GM12878 (cell line): ENCODE data around the gene DUSP15. TPM values are rescaled to one million over a fixed set of nuclear protein-coding genes. Genes with fewer than 3 reads are reported as not detected.

ENCODE experiments used
- ATAC-seq: fragments of 200-7000 bp; cut with Tn5 transposase; 3 replicates; pipeline ENCODE4 v1.9.1; 2020; ENCODE audit warnings: mild to moderate bottlenecking, moderate library complexity
- BruUV-seq: library from RNA; stranded (reverse); fragments of 400-500 nt; replicated peaks from 2 replicates; lab custom pipeline; 2021; lab: Mats Ljungman, UMichigan
- CTCF ChIA-PET: fragments of 300-600 bp; sonication (Branson Sonifier 250); formaldehyde crosslinking; extraction: SDS; loops from one replicate; lab custom pipeline; 2021; ENCODE audit warnings: inconsistent platforms; lab: Yijun Ruan, JAX
- POLR2A ChIA-PET: fragments of 350-600 bp; formaldehyde crosslinking; extraction: SDS; loops from one replicate; lab custom pipeline; 2021; ENCODE audit warnings: inconsistent platforms; lab: Charles Lee
- RAD21 ChIA-PET: fragments of 300-600 bp; sonication (Branson Sonifier 250); formaldehyde crosslinking; loops from one replicate; lab custom pipeline; 2023; ENCODE audit warnings: antibody characterized with exemption; ENCODE audit not compliant: unreplicated experiment; lab: Charles Lee
- SMC1A ChIA-PET: fragments of 300-600 bp; sonication (Branson Sonifier 250); formaldehyde crosslinking; loops from one replicate; lab custom pipeline; 2023; ENCODE audit not compliant: unreplicated experiment, uncharacterized antibody; lab: Charles Lee
- DNase-seq: peaks from one replicate; pipeline ENCODE4 v3.0.0-alpha.2; 2011; ENCODE audit warnings: low read depth, low spot score
- FAIRE-seq: peaks from 3 replicates; lab custom pipeline; 2011; peaks lifted over from hg19 to GRCh38; lab: Jason Lieb, UNC
- H2AFZ ChIP-seq: 2 replicates; pipeline ENCODE4 v1.6.0; 2011; ENCODE audit warnings: low read depth, low read length, control low read depth; ENCODE audit not compliant: control insufficient read depth
- H3K27ac ChIP-seq: 2 replicates; pipeline ENCODE4 v1.5.1; 2011; ENCODE audit warnings: control low read depth; ENCODE audit not compliant: control insufficient read depth, insufficient read depth
- H3K27me3 ChIP-seq, 2 experiments: replicated peaks in 1 of 2; 2 replicates each; pipeline versions ENCODE4 v1.6.0 to v1.6.1; 2011; ENCODE audit warnings: low read length in 1 of 2; ENCODE audit not compliant: control insufficient read depth in 2 of 2, insufficient read depth in 2 of 2
- H3K36me3 ChIP-seq, 2 experiments: 2 replicates each; pipeline ENCODE4 v1.5.1; 2011; ENCODE audit warnings: low read length in 1 of 2; ENCODE audit not compliant: control insufficient read depth in 2 of 2, insufficient read depth in 2 of 2
- H3K4me1 ChIP-seq: 2 replicates; pipeline ENCODE4 v1.6.1; 2011; ENCODE audit warnings: mild to moderate bottlenecking, low read length, moderate library complexity, mixed read lengths; ENCODE audit not compliant: control insufficient read depth, insufficient read depth
- H3K4me2 ChIP-seq: 2 replicates; pipeline ENCODE4 v1.6.0; 2011; ENCODE audit warnings: control low read depth; ENCODE audit not compliant: control insufficient read depth, insufficient read depth
- H3K4me3 ChIP-seq: fragments of 200-600 bp; sonication (generic); 2 replicates; pipeline ENCODE4 v1.5.1; 2016
- H3K79me2 ChIP-seq: 2 replicates; pipeline ENCODE4 v1.6.0; 2011; ENCODE audit warnings: low read length; ENCODE audit not compliant: control insufficient read depth, insufficient read depth
- H3K9ac ChIP-seq: 2 replicates; pipeline ENCODE4 v1.8.0; 2011; ENCODE audit warnings: low read length, control low read depth, mixed read lengths; ENCODE audit not compliant: control insufficient read depth, insufficient read depth
- H3K9me3 ChIP-seq: replicated peaks from 3 replicates; pipeline ENCODE4 v1.5.1; 2011; ENCODE audit warnings: mild to moderate bottlenecking, low read length; ENCODE audit not compliant: control insufficient read depth, insufficient read depth
- H4K20me1 ChIP-seq: 2 replicates; pipeline ENCODE4 v1.6.0; 2011; ENCODE audit not compliant: control insufficient read depth, insufficient read depth
- BMI1 ChIP-seq: fragments of 450-650 bp; IDR thresholded peaks from 2 replicates; pipeline ENCODE4 v1.6.1; 2016; ENCODE audit warnings: mild to moderate bottlenecking, moderate library complexity, borderline replicate concordance
- EGR1 ChIP-seq, 2 experiments: IDR thresholded peaks; 1 replicate in 1 of 2; 2 replicates in 1 of 2; pipeline ENCODE4 v1.6.1; 2011 to 2012; ENCODE audit warnings: low read depth in 2 of 2, low read length in 2 of 2, borderline replicate concordance in 1 of 2, mild to moderate bottlenecking in 1 of 2, moderate library complexity in 1 of 2
- GABPA ChIP-seq: IDR thresholded peaks from 2 replicates; pipeline ENCODE4 v1.6.1; 2014; ENCODE audit warnings: antibody characterized with exemption, low read depth, mild to moderate bottlenecking, inconsistent platforms
- HDAC6 ChIP-seq: fragments of 200-600 bp; sonication (generic); IDR thresholded peaks from one replicate; pipeline ENCODE4 v1.8.0; 2017; ENCODE audit warnings: antibody characterized with exemption; ENCODE audit not compliant: unreplicated experiment
- NRF1 ChIP-seq: conservative IDR thresholded peaks from 2 replicates; pipeline ENCODE4 v1.6.1; 2011; ENCODE audit warnings: mild to moderate bottlenecking, low read depth, low read length, improper control_type of control experiment
- PAX5 ChIP-seq: IDR thresholded peaks from 2 replicates; pipeline ENCODE4 v1.6.1; 2011; ENCODE audit warnings: low read depth, low read length, borderline replicate concordance
- PKNOX1 ChIP-seq: fragments of 450-650 bp; IDR thresholded peaks from 2 replicates; pipeline ENCODE4 v1.6.1; 2016; ENCODE audit warnings: mild to moderate bottlenecking
- POLR2AphosphoS5 ChIP-seq: IDR thresholded peaks from 2 replicates; pipeline ENCODE4 v1.6.1; 2011; ENCODE audit warnings: mild to moderate bottlenecking, low read length, inconsistent platforms
- SUPT20H ChIP-seq: IDR thresholded peaks from 2 replicates; pipeline ENCODE4 v1.6.1; 2011; ENCODE audit warnings: low read depth, mild to moderate bottlenecking, low read length, moderate library complexity, borderline replicate concordance; ENCODE audit not compliant: control insufficient read depth
- WGBS: methylation state at CpG from one replicate; pipeline ENCODE4 v1.1.6; 2016; ENCODE audit warnings: low lambda C conversion rate; ENCODE audit not compliant: insufficient replicate concordance, insufficient coverage; ENCODE audit errors: missing lambda C conversion rate; 5-methylcytosine and 5-hydroxymethylcytosine counted together
- in situ Hi-C: fragments of 300-500 bp; cut with MboI; formaldehyde crosslinking; loops from 9 replicates; pipeline ENCODE4 v1.14.3; 2018; ENCODE audit warnings: mixed read lengths
- intact Hi-C: fragments of 100-400 bp; cut with micrococcal nuclease; formaldehyde crosslinking; loops from one replicate; pipeline ENCODE4 v1.14.2; 2022; ENCODE audit not compliant: unreplicated experiment
- polyA plus RNA-seq, 11 experiments: library from polyadenylated mRNA; depleted of rRNA in 4 of 11; unstranded in 6 of 11; stranded (reverse) in 5 of 11; fragments of >200 nt; fragmentation: Nextera tagmentation in 4 of 11; fragmentation: Illumina TruSeq in 1 of 11; extraction: Ambion mirVana in 4 of 11; extraction: Trizol in 1 of 11; gene quantifications; 1 replicate in 1 of 11; 2 replicates in 10 of 11; pipeline versions ENCODE4 v1.2.1 to v1.2.3, GENCODE V29; 2011 to 2016; ENCODE audit warnings: inconsistent platforms in 2 of 11, missing spikeins in 2 of 11, low read depth in 1 of 11
- total RNA-seq, 4 experiments: library from RNA; depleted of rRNA in 3 of 4; stranded (reverse); fragments of >200 nt in 3 of 4; fragmentation: Illumina TruSeq in 1 of 4; extraction: Trizol in 1 of 4; gene quantifications; 2 replicates each; pipeline versions ENCODE4 v1.2.1 to v1.2.3, GENCODE V29; 2013 to 2021
- TF ChIP-seq, protein P1 (sequence below), 3 experiments: IDR thresholded peaks in 2 of 3; conservative IDR thresholded peaks in 1 of 3; 2 replicates each; pipeline ENCODE4 v1.5.1; 2011; ENCODE audit warnings: low read depth in 3 of 3, low read length in 3 of 3, mild to moderate bottlenecking in 3 of 3, control low read depth in 2 of 3, moderate library complexity in 2 of 3, inconsistent platforms in 1 of 3, mixed read lengths in 1 of 3; ENCODE audit not compliant: control insufficient read depth in 2 of 3, insufficient read depth in 1 of 3; ENCODE audit errors: extremely low read depth in 1 of 3

Gene DUSP15
- total and polyA plus RNA-seq, 10 of the 15 experiments (the other 5 are each of a cell fraction or from before 2014, with no cell fraction given): 0.06 to 2.5 (median 0.67) TPM; not detected in 1

DNA sequence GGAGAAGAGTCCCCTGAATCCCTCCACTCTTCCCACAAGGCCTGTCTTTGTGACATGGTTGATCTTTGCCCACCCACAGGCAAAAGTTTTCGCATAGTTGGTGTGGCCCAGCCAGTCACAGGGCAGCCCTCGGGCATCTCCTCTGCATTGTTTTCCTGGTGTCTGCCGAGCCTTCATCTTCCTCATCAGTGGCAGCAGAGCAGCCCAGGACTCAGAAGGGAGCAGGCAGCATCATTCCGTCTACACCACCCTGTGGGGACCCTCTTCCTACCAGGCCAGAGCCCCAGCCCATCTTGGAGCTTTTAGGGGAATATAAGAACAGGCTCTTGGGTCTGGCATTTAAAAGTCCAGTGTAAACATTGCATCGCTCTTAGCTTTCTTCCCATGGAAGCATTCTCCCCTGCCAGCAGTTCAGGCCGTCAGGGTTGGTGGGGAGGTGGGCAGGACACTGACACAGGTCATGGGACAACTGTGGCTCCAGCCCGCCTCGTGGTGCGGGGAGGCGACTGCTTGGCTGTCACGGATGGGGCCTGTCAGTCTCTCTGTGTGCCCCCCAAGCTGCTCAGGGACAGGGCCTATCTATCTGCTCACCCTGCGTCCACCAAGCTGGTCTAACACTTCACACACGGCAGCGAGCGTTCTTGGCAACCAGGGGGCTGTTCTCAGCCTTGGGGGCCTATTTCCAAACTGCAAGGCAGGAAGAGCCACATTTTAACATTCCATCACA lies 43.3 kb upstream of the DUSP15 start:
- no peak overlapping the region for H3K27ac ChIP-seq
- WGBS: 40% methylated on average over 15 of the region's 15 CpGs
- no peak overlapping the region for H3K4me2 ChIP-seq
- in situ Hi-C loops: no loop called here
- H3K9me3 ChIP-seq: no peaks in the 10 kb centered on the region
- no peaks in the 10 kb centered on the region for H3K79me2 ChIP-seq
- ChIA-PET CTCF (interaction anchor here (2.5 kb wide), 1 partner anchor 38 kb away, joined by 14 read pairs; the partner anchor contains the start of gene PDRG1), POLR2A (interaction anchor here (1.0 to 1.5 kb wide), 2 partner anchors 17 to 18 kb away, joined by 4 to 7 read pairs; no protein-coding TSS in a partner anchor), RAD21 (interaction anchor here (0.6 kb wide), 2 partner anchors 17 to 743 kb away, joined by 3 read pairs; no protein-coding TSS in a partner anchor), SMC1A (interaction anchor here (0.8 to 1.4 kb wide), 4 partner anchors 16 to 24 kb away, joined by 3 to 11 read pairs (median 3); no protein-coding TSS in a partner anchor)
- no peaks in the 10 kb centered on the region for H3K4me1 ChIP-seq
- H3K4me3 ChIP-seq: no peak overlapping the region
- intact Hi-C loops: no loop called here
- no TSS peak for BruUV-seq
- TF ChIP-seq HDAC6 (no peak), EGR1 (IDR thresholded peaks at IDR 0.05; ENCODE audit: borderline replicate concordance in 1 of 2, low read depth in 2 of 2, low read length in 2 of 2) (no peak), SUPT20H (no peak), POLR2AphosphoS5 (no peak), PKNOX1 (no peak), BMI1 (no peak), GABPA (no peak), NRF1 (no peak), PAX5 (no peak)
- TF ChIP-seq, protein P1, sequence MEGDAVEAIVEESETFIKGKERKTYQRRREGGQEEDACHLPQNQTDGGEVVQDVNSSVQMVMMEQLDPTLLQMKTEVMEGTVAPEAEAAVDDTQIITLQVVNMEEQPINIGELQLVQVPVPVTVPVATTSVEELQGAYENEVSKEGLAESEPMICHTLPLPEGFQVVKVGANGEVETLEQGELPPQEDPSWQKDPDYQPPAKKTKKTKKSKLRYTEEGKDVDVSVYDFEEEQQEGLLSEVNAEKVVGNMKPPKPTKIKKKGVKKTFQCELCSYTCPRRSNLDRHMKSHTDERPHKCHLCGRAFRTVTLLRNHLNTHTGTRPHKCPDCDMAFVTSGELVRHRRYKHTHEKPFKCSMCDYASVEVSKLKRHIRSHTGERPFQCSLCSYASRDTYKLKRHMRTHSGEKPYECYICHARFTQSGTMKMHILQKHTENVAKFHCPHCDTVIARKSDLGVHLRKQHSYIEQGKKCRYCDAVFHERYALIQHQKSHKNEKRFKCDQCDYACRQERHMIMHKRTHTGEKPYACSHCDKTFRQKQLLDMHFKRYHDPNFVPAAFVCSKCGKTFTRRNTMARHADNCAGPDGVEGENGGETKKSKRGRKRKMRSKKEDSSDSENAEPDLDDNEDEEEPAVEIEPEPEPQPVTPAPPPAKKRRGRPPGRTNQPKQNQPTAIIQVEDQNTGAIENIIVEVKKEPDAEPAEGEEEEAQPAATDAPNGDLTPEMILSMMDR (IDR thresholded peaks at IDR 0.05 in 2 of 3, conservative IDR thresholded peaks at IDR 0.05 in 1 of 3; ENCODE audit: control insufficient read depth in 2 of 3, extremely low read depth in 1 of 3, insufficient read depth in 1 of 3, low read depth in 3 of 3, low read length in 3 of 3): no peak
- no peak overlapping the region for H2AFZ ChIP-seq
- no peak overlapping the region for H3K9ac ChIP-seq
- no peaks in the 10 kb centered on the region for H3K36me3 ChIP-seq
- ATAC-seq (no peak), DNase-seq (no peak), FAIRE-seq (no peak)
- no peaks in the 10 kb centered on the region for H4K20me1 ChIP-seq
- no peaks in the 10 kb centered on the region for H3K27me3 ChIP-seq
